Measurements from ENCODE around the gene INTS15. TPM values are rescaled to one million over a fixed set of nuclear protein-coding genes. Genes with fewer than 3 reads are reported as not detected.

INTS15 gene
- total RNA-seq, 2 donors from 2014 or later: 16.0 to 20.6 TPM

- no peak for DNase-seq (ENCODE audit: low spot score)
- intact Hi-C loops (cut with DNase I): no loop called here
Measured at GRCh38 chr7:6637544-6638229, 47.9 kb downstream of the INTS15 start.

DNA sequence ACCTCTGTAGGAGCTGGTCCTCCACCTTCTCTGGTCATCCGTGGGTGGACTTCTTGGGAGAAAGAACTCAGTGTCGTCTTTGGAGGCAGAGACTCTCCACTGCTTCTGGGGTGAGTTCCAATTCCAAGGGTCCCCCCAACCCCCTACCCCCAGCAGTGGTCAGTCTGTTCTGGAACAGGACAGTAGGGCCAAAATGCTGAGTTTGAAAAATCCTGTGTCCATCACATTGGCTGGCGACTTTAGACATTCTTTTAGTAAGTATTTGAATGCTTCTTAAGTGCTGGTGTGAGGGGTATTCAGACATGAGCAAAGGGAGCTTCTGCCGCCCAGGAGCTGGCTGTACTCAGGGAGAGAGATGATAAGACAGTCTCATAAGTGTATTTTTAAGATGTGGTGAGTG lies 49.2 kb downstream of the INTS15 start:
- no peak for DNase-seq (ENCODE audit: low spot score)
- intact Hi-C loops (cut with DNase I): no loop called here

GRCh38 chr7:6639627-6640026 lies 49.8 kb downstream of the INTS15 start:
- intact Hi-C loops (cut with DNase I): no loop called here
- no peak for DNase-seq (ENCODE audit: low spot score)

- peak; percentile 86 for DNase-seq (ENCODE audit: low spot score)
- intact Hi-C loops (cut with DNase I): no loop called here
Measured at GRCh38 chr7:6640246-6640721, 50.5 kb downstream of the INTS15 start.

- intact Hi-C loops (cut with DNase I): no loop called here
- DNase-seq (ENCODE audit: low spot score): no peak
Measured at GRCh38 chr7:6641305-6642035, 51.6 kb downstream of the INTS15 start.

DNA sequence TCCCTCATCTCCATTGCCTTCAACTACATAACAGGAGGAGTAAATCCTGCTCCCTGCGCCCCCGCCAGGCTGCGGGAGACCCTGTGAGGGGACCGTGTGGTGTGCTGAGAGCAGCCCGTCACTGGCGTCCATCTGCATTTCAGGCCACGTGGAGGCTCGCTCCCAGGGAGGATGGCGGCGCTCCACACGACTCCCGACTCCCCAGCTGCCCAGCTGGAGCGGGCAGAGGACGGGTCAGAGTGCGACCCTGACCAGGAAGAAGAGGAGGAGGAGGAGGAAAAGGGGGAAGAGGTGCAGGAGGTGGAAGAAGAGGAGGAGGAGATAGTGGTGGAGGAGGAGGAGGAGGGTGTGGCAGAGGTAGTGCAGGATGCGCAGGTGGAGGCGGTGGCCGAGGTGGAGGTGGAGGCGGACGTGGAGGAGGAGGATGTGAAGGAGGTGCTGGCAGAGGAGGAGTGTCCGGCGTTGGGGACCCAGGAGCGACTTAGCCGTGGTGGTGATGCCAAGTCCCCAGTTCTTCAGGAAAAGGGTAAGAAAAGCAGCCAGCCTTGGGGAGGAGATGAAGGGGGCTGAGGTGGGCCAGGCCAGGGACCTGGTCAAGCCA lies 52.5 kb downstream of the INTS15 start:
- no peak for DNase-seq (ENCODE audit: low spot score)
- intact Hi-C loops (cut with DNase I): no loop called here

- intact Hi-C loops (cut with DNase I): no loop called here
- DNase-seq (ENCODE audit: low spot score): no peak
Measured at GRCh38 chr7:6642861-6643640, 53.2 kb downstream of the INTS15 start.

GRCh38 chr7:6643915-6644625 lies 54.2 kb downstream of the INTS15 start:
- intact Hi-C loops (cut with DNase I): no loop called here

GRCh38 chr7:6644728-6645127 lies 54.9 kb downstream of the INTS15 start:
- intact Hi-C loops (cut with DNase I): no loop called here

More at GRCh38 chr7:6643915-6644625, 54.2 kb downstream of the INTS15 start:
- DNase-seq (ENCODE audit: low spot score): no peak

GRCh38 chr7:6646465-6646864 lies 56.6 kb downstream of the INTS15 start:
- intact Hi-C loops (cut with DNase I): no loop called here
- no peak for DNase-seq (ENCODE audit: low spot score)

More at GRCh38 chr7:6644728-6645127, 54.9 kb downstream of the INTS15 start:
- DNase-seq (ENCODE audit: low spot score): no peak

- DNase-seq (ENCODE audit: low spot score): no peak
- intact Hi-C loops (cut with DNase I): no loop called here
Measured at GRCh38 chr7:6647080-6647479, 57.3 kb downstream of the INTS15 start.

DNA sequence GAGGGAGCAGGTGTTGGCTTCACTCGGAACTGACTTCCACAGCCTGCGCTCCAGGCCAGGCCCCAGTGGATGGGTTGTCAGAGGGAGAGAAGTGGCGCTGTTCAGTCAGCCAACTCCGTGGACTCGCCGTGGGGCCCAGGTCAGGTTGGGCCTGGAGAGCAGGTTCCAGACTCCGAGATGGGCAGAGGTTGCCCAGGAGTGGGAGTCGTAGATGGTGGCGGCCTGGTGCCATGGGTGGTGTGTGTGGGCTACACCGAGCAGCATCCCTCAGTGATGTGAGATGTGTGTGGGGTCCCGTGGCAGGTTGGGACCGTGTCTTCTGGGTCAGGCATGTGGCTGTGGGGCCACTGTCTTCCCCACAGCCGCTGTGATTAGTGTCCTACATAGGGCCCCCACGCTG lies 57.7 kb downstream of the INTS15 start:
- DNase-seq (ENCODE audit: low spot score): no peak
- intact Hi-C loops (cut with DNase I): no loop called here

DNA sequence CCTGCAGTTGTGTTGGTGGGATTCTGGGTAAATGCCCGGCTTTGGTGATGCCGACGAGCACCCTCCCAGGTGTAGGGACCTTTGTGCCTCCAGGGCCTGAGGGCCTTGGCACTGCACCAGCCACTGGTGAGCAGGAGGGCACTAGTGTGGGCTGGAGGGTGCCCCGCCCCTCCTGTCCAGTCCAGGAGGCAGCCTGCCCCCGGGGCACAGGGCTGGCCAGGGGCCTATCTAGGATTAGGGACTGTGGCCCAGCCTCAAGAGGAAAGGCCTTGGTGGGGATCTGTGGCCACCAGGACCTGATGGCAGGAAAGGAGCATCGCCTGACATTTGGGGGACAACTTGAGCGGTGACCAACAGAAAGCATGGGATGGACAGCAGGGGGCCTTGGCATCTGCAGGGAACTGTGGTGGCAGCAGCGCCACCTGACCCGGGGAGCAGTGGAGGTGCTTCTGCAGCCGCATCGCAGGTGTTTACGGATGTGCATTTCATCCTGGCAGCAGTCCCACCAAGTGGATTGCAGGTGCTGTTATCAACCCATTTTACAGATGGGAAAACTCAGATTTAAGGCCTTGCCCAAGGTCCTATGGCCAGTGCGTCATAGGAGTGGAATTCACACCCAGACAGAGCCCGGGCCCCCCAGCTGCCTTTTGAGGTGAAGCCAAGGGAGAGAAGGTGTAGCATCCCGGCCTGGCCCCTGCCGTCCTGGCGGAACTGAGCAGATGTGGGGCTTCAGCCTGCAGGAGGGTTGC lies 58.4 kb downstream of the INTS15 start:
- intact Hi-C loops (cut with DNase I): no loop called here
- no peak for DNase-seq (ENCODE audit: low spot score)

DNA sequence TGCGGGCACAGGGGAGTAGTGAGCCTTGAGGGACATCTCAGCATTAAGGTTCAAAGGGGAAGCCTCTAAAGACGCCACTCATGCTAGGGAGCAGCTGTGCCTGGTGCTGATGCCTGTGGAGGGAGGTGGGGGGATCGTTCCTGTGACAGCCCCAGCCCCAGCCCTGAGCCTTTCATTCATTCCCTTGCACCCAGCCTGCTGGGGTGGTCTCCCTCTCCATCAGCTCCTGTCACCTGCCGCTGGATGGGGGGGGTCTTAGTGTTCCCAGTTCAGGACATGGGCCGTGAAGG lies 58.9 kb downstream of the INTS15 start:
- intact Hi-C loops (cut with DNase I): no loop called here
- peak; percentile 53 for DNase-seq (ENCODE audit: low spot score)

GRCh38 chr7:6649241-6649961 lies 59.6 kb downstream of the INTS15 start:
- intact Hi-C loops (cut with DNase I): no loop called here
- DNase-seq (ENCODE audit: low spot score): peak; percentile 75

DNA sequence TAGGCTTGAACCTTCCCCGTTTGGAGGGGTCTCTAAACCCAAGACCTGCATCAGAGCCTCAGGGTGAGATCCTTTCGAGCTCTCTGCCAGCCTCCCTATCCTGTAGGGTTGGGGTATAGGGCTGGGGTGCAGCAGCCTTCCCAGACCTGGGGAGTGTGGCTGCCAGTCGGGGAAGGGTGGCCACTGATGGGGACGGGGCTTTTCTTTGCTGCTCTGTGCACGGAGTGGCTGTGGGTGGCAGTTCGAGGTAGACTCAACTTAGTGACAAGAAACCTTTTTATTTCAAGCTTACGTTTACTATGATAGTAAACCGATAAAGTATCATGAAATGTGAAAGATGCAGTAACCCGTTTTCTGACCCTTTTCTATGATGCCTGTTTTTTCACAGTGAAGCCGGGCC lies 60.3 kb downstream of the INTS15 start:
- DNase-seq (ENCODE audit: low spot score): peak; percentile 52
- intact Hi-C loops (cut with DNase I): no loop called here

GRCh38 chr7:6650521-6651011 lies 60.7 kb downstream of the INTS15 start:
- DNase-seq (ENCODE audit: low spot score): peak; percentile 46
- intact Hi-C loops (cut with DNase I): no loop called here
